ENCODE results near the gene WDR64.

Gene WDR64

GRCh38 chr1:241631674-241632073, 20.4 kb upstream of the WDR64 start:
- DNase-seq (ENCODE audit: low read depth): no peak

- no peak for DNase-seq (ENCODE audit: low read depth)
Measured at GRCh38 chr1:241632987-241633386, 19.1 kb upstream of the WDR64 start.

- no peak for DNase-seq (ENCODE audit: low read depth)
Measured at GRCh38 chr1:241635556-241636152, 16.4 kb upstream of the WDR64 start.

- no peak for DNase-seq (ENCODE audit: low read depth)
Measured at GRCh38 chr1:241636291-241636690, 15.8 kb upstream of the WDR64 start.

GRCh38 chr1:241637046-241637590, 15.0 kb upstream of the WDR64 start:
- DNase-seq (ENCODE audit: low read depth): peak; percentile 57

- DNase-seq (ENCODE audit: low read depth): peak; percentile 47
Measured at GRCh38 chr1:241637604-241638003, 14.5 kb upstream of the WDR64 start.

GRCh38 chr1:241638099-241638682, 13.9 kb upstream of the WDR64 start:
- no peak for DNase-seq (ENCODE audit: low read depth)

- no peak for DNase-seq (ENCODE audit: low read depth)
Measured at GRCh38 chr1:241638909-241639622, 13.0 kb upstream of the WDR64 start.

GRCh38 chr1:241639623-241640148, 12.4 kb upstream of the WDR64 start:
- DNase-seq (ENCODE audit: low read depth): peak; percentile 61

- peak; percentile 89 for DNase-seq (ENCODE audit: low read depth)
Measured at GRCh38 chr1:241640149-241640866, 11.8 kb upstream of the WDR64 start, which contains the start of the genes CHML and OPN3. CHML (minus strand) TSS chr1:241640369; CDS start chr1:241635766, 4,603 bp downstream. OPN3 (minus strand) TSS chr1:241640369; CDS start chr1:241640254, 115 bp downstream.

GRCh38 chr1:241640867-241641622, 11.0 kb upstream of the WDR64 start:
- no peak for DNase-seq (ENCODE audit: low read depth)

GRCh38 chr1:241641773-241642592, 10.1 kb upstream of the WDR64 start:
- peak; percentile 87 for DNase-seq (ENCODE audit: low read depth)

GRCh38 chr1:241642593-241642944, 9.5 kb upstream of the WDR64 start:
- DNase-seq (ENCODE audit: low read depth): no peak

GRCh38 chr1:241644259-241644658, 7.8 kb upstream of the WDR64 start:
- DNase-seq (ENCODE audit: low read depth): no peak

GRCh38 chr1:241645199-241645598, 6.9 kb upstream of the WDR64 start:
- DNase-seq (ENCODE audit: low read depth): peak; percentile 12

- DNase-seq (ENCODE audit: low read depth): no peak
Measured at GRCh38 chr1:241646201-241646600, 5.9 kb upstream of the WDR64 start.

GRCh38 chr1:241647658-241648057, 4.4 kb upstream of the WDR64 start:
- peak; percentile 80 for DNase-seq (ENCODE audit: low read depth)

- DNase-seq (ENCODE audit: low read depth): no peak
Measured at GRCh38 chr1:241648159-241648558, 3.9 kb upstream of the WDR64 start.

- DNase-seq (ENCODE audit: low read depth): no peak
Measured at GRCh38 chr1:241654019-241654418, 1.9 kb downstream of the WDR64 start.

GRCh38 chr1:241654641-241655040, 2.6 kb downstream of the WDR64 start:
- no peak for DNase-seq (ENCODE audit: low read depth)
